ENCODE data around the gene PAX3. TPM values are rescaled to one million over a fixed set of nuclear protein-coding genes. Genes with fewer than 3 reads are reported as not detected.

PAX3 gene
- total RNA-seq, 1 experiment from 2014 or later = not detected

GRCh38 chr2:222296911-222297599 lies 1.7 kb downstream of the PAX3 start:
- DNase-seq (ENCODE audit: low spot score) = no peak

GRCh38 chr2:222296311-222296741 lies 2.5 kb downstream of the PAX3 start:
- no peak for DNase-seq (ENCODE audit: low spot score)

- no peak for DNase-seq (ENCODE audit: low spot score)
Measured at GRCh38 chr2:222295368-222296062, 3.3 kb downstream of the PAX3 start.

GRCh38 chr2:222294996-222295367 lies 3.8 kb downstream of the PAX3 start:
- no peak for DNase-seq (ENCODE audit: low spot score)

GRCh38 chr2:222293660-222294630 lies 4.9 kb downstream of the PAX3 start:
- DNase-seq (ENCODE audit: low spot score) = no peak

- no peak for DNase-seq (ENCODE audit: low spot score)
Measured at GRCh38 chr2:222292149-222293134, 6.4 kb downstream of the PAX3 start.

- no peak for DNase-seq (ENCODE audit: low spot score)
Measured at GRCh38 chr2:222291485-222291841, 7.3 kb downstream of the PAX3 start.

- no peak for DNase-seq (ENCODE audit: low spot score)
Measured at GRCh38 chr2:222290736-222291484, 7.9 kb downstream of the PAX3 start.

GRCh38 chr2:222290401-222290735 lies 8.4 kb downstream of the PAX3 start:
- no peak for DNase-seq (ENCODE audit: low spot score)

GRCh38 chr2:222289278-222290160 lies 9.3 kb downstream of the PAX3 start:
- no peak for DNase-seq (ENCODE audit: low spot score)

GRCh38 chr2:222288590-222289277 lies 10.1 kb downstream of the PAX3 start:
- no peak for DNase-seq (ENCODE audit: low spot score)

GRCh38 chr2:222287862-222288479 lies 10.8 kb downstream of the PAX3 start:
- DNase-seq (ENCODE audit: low spot score) = no peak

- DNase-seq (ENCODE audit: low spot score) = no peak
Measured at GRCh38 chr2:222284466-222284865, 14.3 kb downstream of the PAX3 start.

GRCh38 chr2:222283634-222284033 lies 15.2 kb downstream of the PAX3 start:
- DNase-seq (ENCODE audit: low spot score) = no peak

GRCh38 chr2:222281506-222281905 lies 17.3 kb downstream of the PAX3 start:
- DNase-seq (ENCODE audit: low spot score) = no peak

GRCh38 chr2:222280795-222281194 lies 18.0 kb downstream of the PAX3 start:
- no peak for DNase-seq (ENCODE audit: low spot score)

- DNase-seq (ENCODE audit: low spot score) = no peak
Measured at GRCh38 chr2:222272446-222273015, 26.3 kb downstream of the PAX3 start.

GRCh38 chr2:222271854-222272253 lies 26.9 kb downstream of the PAX3 start:
- DNase-seq (ENCODE audit: low spot score) = no peak

Measured in HT-29 (cell line).